ENCODE data around the gene RNF150.

RNF150 gene

DNA sequence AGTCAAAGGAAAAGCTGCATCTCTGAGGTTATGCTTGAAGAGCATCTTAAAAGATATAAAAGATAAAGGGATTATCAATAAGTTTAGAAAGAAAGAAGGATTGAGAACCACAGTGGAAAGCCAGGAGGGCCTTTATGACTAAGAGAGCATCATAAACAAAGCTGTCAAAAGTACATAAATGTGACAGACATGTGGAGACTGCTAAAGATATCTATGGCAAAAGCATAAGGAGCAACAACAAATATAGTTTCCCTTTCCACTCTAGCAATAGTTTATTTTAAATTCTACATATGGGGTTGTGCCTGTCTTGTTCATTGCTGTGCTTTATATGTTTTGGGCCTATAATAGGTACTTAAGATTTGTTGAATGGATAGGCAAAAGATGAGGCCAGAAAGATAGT lies 97.3 kb downstream of the RNF150 start:
- DNase-seq (ENCODE audit: low read depth), result no peak
- no peak overlapping the region for H3K4me3 ChIP-seq (ENCODE audit: low read depth, low read length)
- TF ChIP-seq, protein P1, sequence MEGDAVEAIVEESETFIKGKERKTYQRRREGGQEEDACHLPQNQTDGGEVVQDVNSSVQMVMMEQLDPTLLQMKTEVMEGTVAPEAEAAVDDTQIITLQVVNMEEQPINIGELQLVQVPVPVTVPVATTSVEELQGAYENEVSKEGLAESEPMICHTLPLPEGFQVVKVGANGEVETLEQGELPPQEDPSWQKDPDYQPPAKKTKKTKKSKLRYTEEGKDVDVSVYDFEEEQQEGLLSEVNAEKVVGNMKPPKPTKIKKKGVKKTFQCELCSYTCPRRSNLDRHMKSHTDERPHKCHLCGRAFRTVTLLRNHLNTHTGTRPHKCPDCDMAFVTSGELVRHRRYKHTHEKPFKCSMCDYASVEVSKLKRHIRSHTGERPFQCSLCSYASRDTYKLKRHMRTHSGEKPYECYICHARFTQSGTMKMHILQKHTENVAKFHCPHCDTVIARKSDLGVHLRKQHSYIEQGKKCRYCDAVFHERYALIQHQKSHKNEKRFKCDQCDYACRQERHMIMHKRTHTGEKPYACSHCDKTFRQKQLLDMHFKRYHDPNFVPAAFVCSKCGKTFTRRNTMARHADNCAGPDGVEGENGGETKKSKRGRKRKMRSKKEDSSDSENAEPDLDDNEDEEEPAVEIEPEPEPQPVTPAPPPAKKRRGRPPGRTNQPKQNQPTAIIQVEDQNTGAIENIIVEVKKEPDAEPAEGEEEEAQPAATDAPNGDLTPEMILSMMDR (IDR thresholded peaks at IDR 0.05; ENCODE audit: insufficient read depth, low read depth, low read length, missing control alignments), result no peak

DNA sequence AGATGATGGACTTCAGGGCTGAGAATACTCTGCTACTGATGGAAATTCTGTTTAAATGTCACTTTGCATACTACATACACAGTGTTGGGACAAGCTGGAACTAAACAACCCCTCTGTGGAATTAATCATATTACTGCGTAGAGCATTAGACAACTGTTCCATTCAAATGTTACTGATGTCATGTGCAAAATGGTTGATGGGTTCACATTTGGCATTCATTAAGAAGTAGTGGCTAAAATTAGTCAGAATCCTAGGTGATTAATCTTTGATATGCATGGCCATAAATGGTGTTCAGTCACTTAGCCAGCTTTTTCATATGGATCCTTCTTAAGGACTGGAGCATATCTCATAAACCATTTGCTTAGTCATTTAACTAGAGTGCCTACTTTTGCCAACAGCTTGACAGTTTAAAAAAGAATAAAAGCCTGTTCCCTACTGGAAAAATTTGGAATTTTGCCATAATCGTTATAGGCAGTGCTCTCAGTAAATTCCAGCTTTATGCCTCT lies 105.2 kb downstream of the RNF150 start:
- TF ChIP-seq, protein P1 (IDR thresholded peaks at IDR 0.05; ENCODE audit: insufficient read depth, low read depth, low read length, missing control alignments), result no peak
- DNase-seq (ENCODE audit: low read depth), result no peak
- no peak overlapping the region for H3K4me3 ChIP-seq (ENCODE audit: low read depth, low read length)

DNA sequence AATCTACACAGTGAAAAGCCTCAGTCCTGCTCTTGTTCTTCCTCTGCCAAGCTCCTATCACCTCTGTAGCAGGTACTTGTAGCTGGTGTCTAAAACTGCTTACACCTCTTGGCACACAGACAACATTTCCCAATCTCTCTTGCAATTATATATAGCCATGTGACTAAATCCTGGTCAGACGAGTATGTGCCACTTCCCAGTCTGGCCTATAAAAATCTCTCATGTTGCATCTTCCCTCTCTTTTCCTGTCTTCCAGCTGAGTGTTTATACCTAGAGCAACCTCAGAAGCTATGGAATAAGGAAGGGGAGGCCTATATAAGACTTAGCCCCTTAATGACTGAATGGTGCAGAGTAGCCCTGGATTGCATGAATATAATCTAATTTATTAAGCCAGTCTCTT lies 105.8 kb downstream of the RNF150 start:
- no peak overlapping the region for H3K4me3 ChIP-seq (ENCODE audit: low read depth, low read length)
- TF ChIP-seq, protein P1 (IDR thresholded peaks at IDR 0.05; ENCODE audit: insufficient read depth, low read depth, low read length, missing control alignments), result no peak
- DNase-seq (ENCODE audit: low read depth), result no peak

DNA sequence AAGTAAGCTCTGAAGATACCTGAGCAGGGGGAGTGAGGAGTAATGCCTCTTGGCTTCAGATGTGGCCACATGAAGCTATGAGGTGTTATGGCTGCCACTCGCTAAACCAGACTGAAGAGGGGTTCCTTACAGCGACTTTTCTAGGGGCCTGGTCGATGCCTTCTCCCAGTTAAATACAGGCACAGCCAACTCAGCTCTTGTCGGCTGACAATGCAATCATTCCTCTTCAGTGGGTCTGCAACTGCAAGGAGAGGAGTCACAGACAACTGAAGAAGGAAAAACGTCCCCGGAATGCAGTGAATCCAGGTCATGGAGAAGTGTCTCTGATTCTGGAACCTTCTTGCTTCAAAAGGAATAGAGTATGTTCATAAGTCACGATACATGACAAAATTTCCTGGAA lies 106.4 kb downstream of the RNF150 start:
- H3K4me3 ChIP-seq (ENCODE audit: low read depth, low read length), result no peak overlapping the region
- TF ChIP-seq, protein P1 (IDR thresholded peaks at IDR 0.05; ENCODE audit: insufficient read depth, low read depth, low read length, missing control alignments), result no peak
- DNase-seq (ENCODE audit: low read depth), result no peak

DNA sequence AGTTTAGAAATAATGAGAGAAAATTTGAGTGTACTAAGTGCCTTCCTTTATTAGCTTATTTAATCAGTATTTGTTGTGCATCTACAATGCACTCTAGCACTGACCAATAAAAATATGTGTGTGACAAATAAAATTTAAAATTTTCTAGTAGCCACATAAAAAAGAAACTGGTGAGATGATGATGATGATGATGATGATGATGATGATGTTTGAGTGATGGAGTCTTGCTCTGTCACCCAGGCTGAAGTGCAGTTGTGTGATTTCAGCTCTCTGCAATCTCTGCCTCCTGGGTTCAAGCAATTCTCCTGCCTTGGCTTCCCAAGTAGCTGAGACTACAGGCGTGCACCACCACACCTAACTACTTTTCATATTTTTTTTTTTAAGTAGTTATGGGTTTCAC lies 110.2 kb downstream of the RNF150 start:
- TF ChIP-seq, protein P1 (IDR thresholded peaks at IDR 0.05; ENCODE audit: insufficient read depth, low read depth, low read length, missing control alignments), result no peak
- DNase-seq (ENCODE audit: low read depth), result no peak
- no peak overlapping the region for H3K4me3 ChIP-seq (ENCODE audit: low read depth, low read length)

DNA sequence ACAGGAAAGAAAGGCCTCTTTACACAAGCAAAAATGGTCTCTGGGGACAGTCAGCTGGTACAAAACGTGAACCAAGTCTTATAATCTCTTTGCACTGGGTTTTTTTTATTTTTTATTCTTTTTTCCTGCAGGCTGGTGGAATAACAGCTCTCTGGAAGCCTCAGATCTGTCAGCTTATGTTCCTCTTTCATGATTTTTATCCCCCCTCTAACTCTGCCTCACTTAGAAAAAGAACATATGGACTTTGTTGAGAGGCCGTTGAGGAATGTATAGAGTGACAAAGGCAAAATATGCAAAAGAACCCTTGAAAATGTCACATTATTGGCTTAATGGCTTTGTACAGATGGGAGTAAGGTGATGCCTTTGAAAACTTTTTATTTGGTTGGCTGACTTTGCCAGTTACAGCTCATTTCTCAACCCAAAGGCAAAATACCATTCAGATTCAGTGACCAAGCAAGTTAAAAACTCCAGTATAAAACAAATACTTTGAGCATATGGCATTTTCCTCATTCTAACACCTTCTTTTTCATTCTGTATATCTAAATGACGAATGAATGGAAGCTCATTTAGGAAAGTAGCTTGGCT lies 111.1 kb downstream of the RNF150 start:
- TF ChIP-seq, protein P1 (IDR thresholded peaks at IDR 0.05; ENCODE audit: insufficient read depth, low read depth, low read length, missing control alignments), result no peak
- H3K4me3 ChIP-seq (ENCODE audit: low read depth, low read length), result no peak overlapping the region

More for the DNA sequence above, 111.1 kb downstream of the RNF150 start:
- no peak for DNase-seq (ENCODE audit: low read depth)

Measured in GM12865 (cell line).